GM19099 (cell line): ENCODE results near the gene EIF3D.

Experiments
- POLR2A ChIP-seq: IDR thresholded peaks from 3 replicates; pipeline ENCODE4 v1.6.1; 2011; ENCODE audit warnings: low read depth; ENCODE audit not compliant: insufficient read length; ENCODE audit errors: extremely low read depth

The EIF3D gene

GRCh38 chr22:36466258-36466657, 62.7 kb downstream of the EIF3D start:
- TF ChIP-seq POLR2A: no peak

- TF ChIP-seq POLR2A: no peak
Measured at GRCh38 chr22:36465232-36466021, 63.5 kb downstream of the EIF3D start.

GRCh38 chr22:36464715-36465231, 64.2 kb downstream of the EIF3D start:
- TF ChIP-seq POLR2A: no peak

- TF ChIP-seq POLR2A: no peak
Measured at GRCh38 chr22:36463783-36464184, 65.2 kb downstream of the EIF3D start.

GRCh38 chr22:36461665-36462649, 67.0 kb downstream of the EIF3D start:
- no peak for TF ChIP-seq POLR2A
